ENCODE measurements around the gene PRMT5. TPM values are rescaled to one million over a fixed set of nuclear protein-coding genes. Genes with fewer than 3 reads are reported as not detected.

Gene PRMT5
- total and polyA plus RNA-seq, 2 donors (not counting 3 experiments of a cell fraction or from before 2014, with no cell fraction given) = 73.1 to 197 TPM

DNA sequence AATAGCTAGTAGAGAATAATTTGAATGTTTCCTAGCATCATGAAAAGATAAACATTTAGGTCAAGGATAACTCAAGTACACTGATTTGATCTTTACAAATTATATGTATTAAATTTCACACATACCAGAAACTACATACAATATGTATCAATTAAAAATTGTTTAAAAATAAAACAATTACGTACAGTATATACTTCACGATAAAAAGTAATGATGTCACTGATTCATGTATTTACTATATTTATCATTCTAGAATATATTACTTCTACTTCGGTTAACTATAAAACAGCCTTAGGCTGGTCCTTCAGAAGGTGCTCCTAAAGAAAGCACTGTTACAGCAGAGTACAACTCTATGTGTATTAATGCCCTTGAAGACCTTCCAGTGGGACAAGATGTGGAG lies 21.7 kb downstream of the PRMT5 start:
- Histone ChIP-seq H3K36me3 (ENCODE audit: control insufficient read depth in 2 of 2, extremely low read depth in 1 of 2, insufficient read depth in 2 of 2, low read length in 2 of 2) (peaks cover 31 to 35% of the 10 kb centered on the region in 2 experiments), H3K9me1 (replicated peaks; ENCODE audit: control insufficient read depth, extremely low read depth, insufficient read depth, low read length) (no peaks in the 10 kb centered on the region), H4K20me1 (replicated peaks; ENCODE audit: control insufficient read depth, extremely low read depth, insufficient read depth, low read length) (no peaks in the 10 kb centered on the region), H3K27me3 (ENCODE audit: control insufficient read depth in 2 of 2, insufficient read depth in 2 of 2, low read length in 2 of 2) (no peaks in the 10 kb centered on the region), H3K4me3 (replicated peaks in 1 of 3; ENCODE audit: insufficient read depth in 1 of 3, low read depth in 1 of 3, low read length in 3 of 3) (no peak overlapping the region), H2AFZ (ENCODE audit: low read depth, low read length) (no peak overlapping the region), H3K27ac (ENCODE audit: insufficient read depth, low read depth, low read length) (no peak overlapping the region), H3K9ac (replicated peaks; ENCODE audit: extremely low read depth, insufficient read depth, low read length) (no peak overlapping the region), H3K4me2 (ENCODE audit: insufficient read depth, low read length) (no peak overlapping the region), H3K4me1 (ENCODE audit: control insufficient read depth, extremely low read depth, insufficient read depth, low read length) (no peaks in the 10 kb centered on the region), H3K9me3 (replicated peaks; ENCODE audit: control insufficient read depth, insufficient read depth, low read length) (no peaks in the 10 kb centered on the region), H3K79me2 (ENCODE audit: control insufficient read depth, insufficient read depth, low read length) (peaks cover 16% of the 10 kb centered on the region)
- no TSS peak for BruUV-seq (replicated peaks)
- FAIRE-seq (no peak), DNase-seq (ENCODE audit: low read depth, low spot score) (no peak)
- intact Hi-C loops (cut with micrococcal nuclease) (no loop called here), dilution Hi-C loops (cut with MboI; ENCODE audit: extremely low pct_ligation_motif_present, low sequenced_read_pairs) (no loop called here)
- ChIA-PET POLR2A (no interaction called here), CTCF (no interaction called here)
- TF ChIP-seq MAX (IDR thresholded peaks at IDR 0.05; ENCODE audit: insufficient read depth, insufficient read length) (no peak), FOS (IDR thresholded peaks at IDR 0.05; ENCODE audit: borderline replicate concordance, insufficient read depth, low read length) (no peak), MYC (IDR thresholded peaks at IDR 0.05; ENCODE audit: low read depth, low read length) (no peak), POLR2A (IDR thresholded peaks at IDR 0.05; ENCODE audit: low read depth, low read length) (no peak), POLR2AphosphoS5 (IDR thresholded peaks at IDR 0.05; ENCODE audit: insufficient read depth, low read depth, low read length) (no peak), EZH2 (IDR thresholded peaks at IDR 0.05; ENCODE audit: borderline replicate concordance, low read depth, low read length, severe bottlenecking) (no peak), GATA2 (IDR thresholded peaks at IDR 0.05; ENCODE audit: insufficient read depth, insufficient read length, low read depth, low read length) (no peak), JUN (IDR thresholded peaks at IDR 0.05; ENCODE audit: borderline replicate concordance, insufficient read depth, insufficient read length, low read depth) (no peak)
- TF ChIP-seq, protein P1, sequence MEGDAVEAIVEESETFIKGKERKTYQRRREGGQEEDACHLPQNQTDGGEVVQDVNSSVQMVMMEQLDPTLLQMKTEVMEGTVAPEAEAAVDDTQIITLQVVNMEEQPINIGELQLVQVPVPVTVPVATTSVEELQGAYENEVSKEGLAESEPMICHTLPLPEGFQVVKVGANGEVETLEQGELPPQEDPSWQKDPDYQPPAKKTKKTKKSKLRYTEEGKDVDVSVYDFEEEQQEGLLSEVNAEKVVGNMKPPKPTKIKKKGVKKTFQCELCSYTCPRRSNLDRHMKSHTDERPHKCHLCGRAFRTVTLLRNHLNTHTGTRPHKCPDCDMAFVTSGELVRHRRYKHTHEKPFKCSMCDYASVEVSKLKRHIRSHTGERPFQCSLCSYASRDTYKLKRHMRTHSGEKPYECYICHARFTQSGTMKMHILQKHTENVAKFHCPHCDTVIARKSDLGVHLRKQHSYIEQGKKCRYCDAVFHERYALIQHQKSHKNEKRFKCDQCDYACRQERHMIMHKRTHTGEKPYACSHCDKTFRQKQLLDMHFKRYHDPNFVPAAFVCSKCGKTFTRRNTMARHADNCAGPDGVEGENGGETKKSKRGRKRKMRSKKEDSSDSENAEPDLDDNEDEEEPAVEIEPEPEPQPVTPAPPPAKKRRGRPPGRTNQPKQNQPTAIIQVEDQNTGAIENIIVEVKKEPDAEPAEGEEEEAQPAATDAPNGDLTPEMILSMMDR (IDR thresholded peaks at IDR 0.05; ENCODE audit: extremely low read depth in 1 of 2, insufficient read depth in 1 of 2, low read depth in 1 of 2, low read length in 2 of 2) = no peak

Data from endothelial cell of umbilical vein (primary cell).